ENCODE data around the gene GPAT3. TPM values are rescaled to one million over a fixed set of nuclear protein-coding genes. Genes with fewer than 3 reads are reported as not detected.
A peak's percentile ranks its signal among the peaks of the same experiment; 100 is the strongest.

GPAT3 gene
- total RNA-seq, 1 donor from 2014 or later = 8.3 TPM

DNA sequence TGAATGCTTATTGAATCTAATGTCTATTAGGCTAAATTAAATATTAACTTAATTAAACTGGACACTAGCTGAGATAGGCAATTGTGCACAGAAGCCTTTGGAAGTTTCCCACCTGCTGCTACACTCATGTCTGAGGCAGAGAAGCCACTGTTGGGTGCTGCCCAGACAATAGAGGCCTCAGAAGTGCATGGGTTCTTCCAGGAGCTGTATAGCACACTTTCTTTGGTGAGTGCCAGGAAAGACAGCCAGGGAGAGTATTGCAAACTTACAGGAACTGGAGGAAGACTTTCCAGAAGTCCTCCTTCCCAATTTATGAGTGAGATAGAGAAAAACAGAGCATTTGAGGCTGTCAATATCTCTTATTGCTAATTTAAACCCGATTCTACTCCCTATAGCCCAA is 89.9 kb downstream of the GPAT3 start:
- Histone ChIP-seq H3K4me1 (peaks cover 2% of the 10 kb centered on the region), H3K27ac (no peak overlapping the region), H3K4me3 (no peak overlapping the region), H3K36me3 (no peaks in the 10 kb centered on the region), H3K27me3 (no peaks in the 10 kb centered on the region), H3K9me3 (no peaks in the 10 kb centered on the region)
- intact Hi-C loops (cut with DNase I) = no loop called here
- DNase-seq (no peak), ATAC-seq (no peak)
- TF ChIP-seq, protein P1, sequence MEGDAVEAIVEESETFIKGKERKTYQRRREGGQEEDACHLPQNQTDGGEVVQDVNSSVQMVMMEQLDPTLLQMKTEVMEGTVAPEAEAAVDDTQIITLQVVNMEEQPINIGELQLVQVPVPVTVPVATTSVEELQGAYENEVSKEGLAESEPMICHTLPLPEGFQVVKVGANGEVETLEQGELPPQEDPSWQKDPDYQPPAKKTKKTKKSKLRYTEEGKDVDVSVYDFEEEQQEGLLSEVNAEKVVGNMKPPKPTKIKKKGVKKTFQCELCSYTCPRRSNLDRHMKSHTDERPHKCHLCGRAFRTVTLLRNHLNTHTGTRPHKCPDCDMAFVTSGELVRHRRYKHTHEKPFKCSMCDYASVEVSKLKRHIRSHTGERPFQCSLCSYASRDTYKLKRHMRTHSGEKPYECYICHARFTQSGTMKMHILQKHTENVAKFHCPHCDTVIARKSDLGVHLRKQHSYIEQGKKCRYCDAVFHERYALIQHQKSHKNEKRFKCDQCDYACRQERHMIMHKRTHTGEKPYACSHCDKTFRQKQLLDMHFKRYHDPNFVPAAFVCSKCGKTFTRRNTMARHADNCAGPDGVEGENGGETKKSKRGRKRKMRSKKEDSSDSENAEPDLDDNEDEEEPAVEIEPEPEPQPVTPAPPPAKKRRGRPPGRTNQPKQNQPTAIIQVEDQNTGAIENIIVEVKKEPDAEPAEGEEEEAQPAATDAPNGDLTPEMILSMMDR (IDR thresholded peaks at IDR 0.05) = no peak

- no peak for DNase-seq
- TF ChIP-seq, protein P1 (IDR thresholded peaks at IDR 0.05) = no peak
- Histone ChIP-seq H3K4me1 (peaks cover 6% of the 10 kb centered on the region), H3K27ac (no peak overlapping the region), H3K9me3 (no peaks in the 10 kb centered on the region), H3K36me3 (no peaks in the 10 kb centered on the region), H3K27me3 (no peaks in the 10 kb centered on the region), H3K4me3 (no peak overlapping the region)
- intact Hi-C loops (cut with DNase I) = no loop called here
- ATAC-seq = no peak
Observed at GRCh38 chr4:83626245-83626836, 90.4 kb downstream of the GPAT3 start.

DNA sequence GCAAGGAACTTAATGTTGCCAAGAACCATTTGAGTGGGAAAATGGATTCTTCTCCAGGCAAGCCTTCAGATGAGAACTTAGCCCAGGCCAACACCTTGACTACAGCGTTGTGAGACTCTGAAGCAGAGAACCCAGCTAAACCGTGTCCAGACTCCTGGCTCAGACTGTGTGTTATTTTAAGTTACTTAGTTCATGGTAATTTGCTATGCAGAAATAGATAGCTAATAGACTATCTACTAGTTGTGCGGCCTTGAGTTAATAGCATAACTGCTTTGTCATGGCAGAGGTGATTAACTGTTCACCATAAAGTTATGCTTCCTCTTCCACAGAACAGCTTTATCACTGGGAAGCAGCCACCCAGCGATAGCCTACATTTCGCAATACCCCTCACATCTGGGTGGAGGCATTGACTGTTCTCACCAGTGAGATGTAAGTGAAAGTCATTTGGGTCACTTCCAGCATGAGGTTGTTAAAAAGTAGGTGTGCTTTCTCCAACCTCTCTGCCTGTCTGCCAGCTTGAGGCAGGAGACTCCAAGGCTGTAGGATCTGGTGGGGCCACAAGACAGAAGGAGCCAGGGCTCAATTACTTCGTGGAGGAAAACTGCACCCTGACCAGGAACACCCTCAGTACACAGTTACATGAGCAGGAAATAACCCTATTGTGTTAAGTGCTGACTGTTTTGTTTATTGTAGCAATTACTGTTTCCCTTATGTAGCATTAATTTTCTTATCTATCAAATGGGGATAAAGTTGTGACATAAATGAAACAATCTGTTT is 94.2 kb downstream of the GPAT3 start:
- peak; percentile 91 for ATAC-seq
- no peak overlapping the region for H3K27ac ChIP-seq
- TF ChIP-seq, protein P1 (IDR thresholded peaks at IDR 0.05) = no peak

GRCh38 chr4:83631066-83631465 is 95.2 kb downstream of the GPAT3 start:
- TF ChIP-seq, protein P1 (IDR thresholded peaks at IDR 0.05) = no peak
- no peak for DNase-seq
- Histone ChIP-seq H3K27me3 (no peaks in the 10 kb centered on the region), H3K4me1 (peaks cover 14% of the 10 kb centered on the region), H3K9me3 (no peaks in the 10 kb centered on the region), H3K27ac (no peak overlapping the region), H3K36me3 (no peaks in the 10 kb centered on the region), H3K4me3 (no peak overlapping the region)
- ATAC-seq = no peak
- intact Hi-C loops (cut with DNase I) = loop anchor here (10.0 kb wide), 1 partner anchor 126 kb away; no protein-coding TSS in a partner anchor

More for the DNA sequence above, 94.2 kb downstream of the GPAT3 start:
- Histone ChIP-seq H3K4me3 (no peak overlapping the region), H3K4me1 (peaks cover 14% of the 10 kb centered on the region), H3K27me3 (no peaks in the 10 kb centered on the region), H3K9me3 (no peaks in the 10 kb centered on the region), H3K36me3 (no peaks in the 10 kb centered on the region)
- DNase-seq = no peak
- intact Hi-C loops (cut with DNase I) = loop anchor here (10.0 kb wide), 1 partner anchor 125 kb away; no protein-coding TSS in a partner anchor

GRCh38 chr4:83636930-83637329 is 101.0 kb downstream of the GPAT3 start:
- intact Hi-C loops (cut with DNase I) = loop anchor here (10.0 kb wide), 1 partner anchor 132 kb away; no protein-coding TSS in a partner anchor
- no peak overlapping the region for H3K4me3 ChIP-seq
- ATAC-seq (no peak), DNase-seq (no peak)
- H3K4me1 ChIP-seq = peaks cover 3% of the 10 kb centered on the region
- H3K27me3 ChIP-seq = no peaks in the 10 kb centered on the region
- no peaks in the 10 kb centered on the region for H3K9me3 ChIP-seq
- no peaks in the 10 kb centered on the region for H3K36me3 ChIP-seq
- H3K27ac ChIP-seq = no peak overlapping the region
- TF ChIP-seq, protein P1 (IDR thresholded peaks at IDR 0.05) = no peak
